ENCODE measurements around the gene TRIO. TPM values are rescaled to one million over a fixed set of nuclear protein-coding genes. Genes with fewer than 3 reads are reported as not detected.

Gene TRIO
- total RNA-seq, 1 experiment from 2014 or later, result 211 TPM

- Histone ChIP-seq H3K4me2 (ENCODE audit: low read length) (no peak overlapping the region), H3K9me3 (ENCODE audit: low read length) (no peaks in the 10 kb centered on the region), H4K20me1 (ENCODE audit: low read length) (peaks cover 37% of the 10 kb centered on the region), H3F3A (ENCODE audit: low read length, unreplicated experiment) (no peaks in the 10 kb centered on the region), H3K9ac (ENCODE audit: low read length) (no peak overlapping the region), H3K4me3 (ENCODE audit: low read length) (no peak overlapping the region), H2AFZ (ENCODE audit: low read length) (no peak overlapping the region), H3K27ac (ENCODE audit: low read length) (no peak overlapping the region), H3K4me1 (ENCODE audit: insufficient read depth, low read length) (peaks cover 30% of the 10 kb centered on the region), H3K79me2 (ENCODE audit: low read length) (peaks cover 99% of the 10 kb centered on the region), H3K36me3 (ENCODE audit: low read depth, low read length) (peaks cover 16% of the 10 kb centered on the region; the same call in 1 of the 2 replicates), H3K9me2 (replicated peaks; ENCODE audit: low read length) (no peaks in the 10 kb centered on the region), H3K27me3 (ENCODE audit: low read length) (no peaks in the 10 kb centered on the region)
- ATAC-seq (no peak), DNase-seq (no peak)
- BruUV-seq (replicated peaks), result no TSS peak
- TF ChIP-seq, protein P1, sequence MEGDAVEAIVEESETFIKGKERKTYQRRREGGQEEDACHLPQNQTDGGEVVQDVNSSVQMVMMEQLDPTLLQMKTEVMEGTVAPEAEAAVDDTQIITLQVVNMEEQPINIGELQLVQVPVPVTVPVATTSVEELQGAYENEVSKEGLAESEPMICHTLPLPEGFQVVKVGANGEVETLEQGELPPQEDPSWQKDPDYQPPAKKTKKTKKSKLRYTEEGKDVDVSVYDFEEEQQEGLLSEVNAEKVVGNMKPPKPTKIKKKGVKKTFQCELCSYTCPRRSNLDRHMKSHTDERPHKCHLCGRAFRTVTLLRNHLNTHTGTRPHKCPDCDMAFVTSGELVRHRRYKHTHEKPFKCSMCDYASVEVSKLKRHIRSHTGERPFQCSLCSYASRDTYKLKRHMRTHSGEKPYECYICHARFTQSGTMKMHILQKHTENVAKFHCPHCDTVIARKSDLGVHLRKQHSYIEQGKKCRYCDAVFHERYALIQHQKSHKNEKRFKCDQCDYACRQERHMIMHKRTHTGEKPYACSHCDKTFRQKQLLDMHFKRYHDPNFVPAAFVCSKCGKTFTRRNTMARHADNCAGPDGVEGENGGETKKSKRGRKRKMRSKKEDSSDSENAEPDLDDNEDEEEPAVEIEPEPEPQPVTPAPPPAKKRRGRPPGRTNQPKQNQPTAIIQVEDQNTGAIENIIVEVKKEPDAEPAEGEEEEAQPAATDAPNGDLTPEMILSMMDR (conservative IDR thresholded peaks at IDR 0.05; ENCODE audit: low read depth, low read length), result no peak
- TF ChIP-seq EZH2 (IDR thresholded peaks at IDR 0.05; ENCODE audit: low read length, unreplicated experiment) (no peak), EZH2phosphoT487 (IDR thresholded peaks at IDR 0.05; ENCODE audit: borderline replicate concordance, low read length) (no peak)
- ChIA-PET POLR2A (ENCODE audit: unreplicated experiment) (no interaction called here), CTCF (no interaction called here)
- intact Hi-C loops (cut with micrococcal nuclease), result no loop called here
These were observed 83.4 kb downstream of the TRIO start for GRCh38 chr5:14226554-14226953.

- TF ChIP-seq, protein P1 (conservative IDR thresholded peaks at IDR 0.05; ENCODE audit: low read depth, low read length), result no peak
- TF ChIP-seq EZH2 (IDR thresholded peaks at IDR 0.05; ENCODE audit: low read length, unreplicated experiment) (no peak), EZH2phosphoT487 (IDR thresholded peaks at IDR 0.05; ENCODE audit: borderline replicate concordance, low read length) (no peak)
- Histone ChIP-seq H3K79me2 (ENCODE audit: low read length) (peaks cover 99% of the 10 kb centered on the region), H3K27ac (ENCODE audit: low read length) (no peak overlapping the region), H3K27me3 (ENCODE audit: low read length) (no peaks in the 10 kb centered on the region), H3K4me2 (ENCODE audit: low read length) (no peak overlapping the region), H4K20me1 (ENCODE audit: low read length) (peaks cover 37% of the 10 kb centered on the region), H3K9me3 (ENCODE audit: low read length) (no peaks in the 10 kb centered on the region), H3K36me3 (ENCODE audit: low read depth, low read length) (peaks cover 16% of the 10 kb centered on the region; the same call in 1 of the 2 replicates), H3K9ac (ENCODE audit: low read length) (no peak overlapping the region), H3K9me2 (replicated peaks; ENCODE audit: low read length) (no peaks in the 10 kb centered on the region), H3K4me1 (ENCODE audit: insufficient read depth, low read length) (peaks cover 26% of the 10 kb centered on the region), H3K4me3 (ENCODE audit: low read length) (no peak overlapping the region), H3F3A (ENCODE audit: low read length, unreplicated experiment) (no peaks in the 10 kb centered on the region), H2AFZ (ENCODE audit: low read length) (no peak overlapping the region)
- CTCF ChIA-PET, result no interaction called here
- POLR2A ChIA-PET (ENCODE audit: unreplicated experiment), result no interaction called here
- no peak for ATAC-seq
- BruUV-seq (replicated peaks), result no TSS peak
- DNase-seq, result no peak
- intact Hi-C loops (cut with micrococcal nuclease), result no loop called here
These were observed 83.8 kb downstream of the TRIO start for GRCh38 chr5:14226992-14227391.

GRCh38 chr5:14227513-14227912, 84.4 kb downstream of the TRIO start:
- ATAC-seq (no peak), DNase-seq (no peak)
- H3K36me3 ChIP-seq (ENCODE audit: low read depth, low read length), result peaks cover 16% of the 10 kb centered on the region; the same call in 1 of the 2 replicates
- no peaks in the 10 kb centered on the region for H3K27me3 ChIP-seq (ENCODE audit: low read length)
- no peaks in the 10 kb centered on the region for H3K9me3 ChIP-seq (ENCODE audit: low read length)
- ChIA-PET CTCF (no interaction called here), POLR2A (ENCODE audit: unreplicated experiment) (interaction anchor here (0.7 kb wide), 1 partner anchor 99 kb away, joined by 3 read pairs; no protein-coding TSS in a partner anchor)
- TF ChIP-seq, protein P1 (conservative IDR thresholded peaks at IDR 0.05; ENCODE audit: low read depth, low read length), result no peak
- TF ChIP-seq EZH2 (IDR thresholded peaks at IDR 0.05; ENCODE audit: low read length, unreplicated experiment) (no peak), EZH2phosphoT487 (IDR thresholded peaks at IDR 0.05; ENCODE audit: borderline replicate concordance, low read length) (no peak)
- H4K20me1 ChIP-seq (ENCODE audit: low read length), result peaks cover 40% of the 10 kb centered on the region
- H3K9ac ChIP-seq (ENCODE audit: low read length), result no peak overlapping the region
- intact Hi-C loops (cut with micrococcal nuclease), result no loop called here
- no peak overlapping the region for H3K4me3 ChIP-seq (ENCODE audit: low read length)
- no TSS peak for BruUV-seq (replicated peaks)
- peaks cover 20% of the 10 kb centered on the region for H3K4me1 ChIP-seq (ENCODE audit: insufficient read depth, low read length)
- no peak overlapping the region for H3K4me2 ChIP-seq (ENCODE audit: low read length)
- no peak overlapping the region for H2AFZ ChIP-seq (ENCODE audit: low read length)
- H3K27ac ChIP-seq (ENCODE audit: low read length), result no peak overlapping the region
- H3F3A ChIP-seq (ENCODE audit: low read length, unreplicated experiment), result no peaks in the 10 kb centered on the region
- H3K9me2 ChIP-seq (replicated peaks; ENCODE audit: low read length), result no peaks in the 10 kb centered on the region
- H3K79me2 ChIP-seq (ENCODE audit: low read length), result peaks cover 99% of the 10 kb centered on the region
